Stimulated activated CD8-positive, alpha-beta memory T cell treated with anti-CD3 and anti-CD28 coated beads, Interleukin-4, amount 100 ng/mL, for 24 hours (primary cell): ENCODE data around the gene P3R3URF.
"Not testable (repeated sequence)": the region's sequence is repeated elsewhere in the genome, so short reads cannot be mapped to it uniquely, and the experiment has no call there.

Source experiments
- DNase-seq: peaks from one replicate; pipeline ENCODE4 v3.0.0-alpha.2; 2020; ENCODE audit warnings: low read depth

The P3R3URF gene

GRCh38 chr1:46176211-46176865 lies at the start of gene P3R3URF:
Gene P3R3URF (minus strand): TSS chr1:46176488. CDS start chr1:46176471, 17 bp downstream.
- no peak for DNase-seq

- no peak for DNase-seq
Observed at GRCh38 chr1:46224966-46225365, 48.7 kb upstream of the P3R3URF start.

- DNase-seq, result peak; percentile 30
Observed at GRCh38 chr1:46223472-46223943, 47.2 kb upstream of the P3R3URF start.

- DNase-seq, result not testable (repeated sequence)
Observed at GRCh38 chr1:46223055-46223454, 46.8 kb upstream of the P3R3URF start.

DNA sequence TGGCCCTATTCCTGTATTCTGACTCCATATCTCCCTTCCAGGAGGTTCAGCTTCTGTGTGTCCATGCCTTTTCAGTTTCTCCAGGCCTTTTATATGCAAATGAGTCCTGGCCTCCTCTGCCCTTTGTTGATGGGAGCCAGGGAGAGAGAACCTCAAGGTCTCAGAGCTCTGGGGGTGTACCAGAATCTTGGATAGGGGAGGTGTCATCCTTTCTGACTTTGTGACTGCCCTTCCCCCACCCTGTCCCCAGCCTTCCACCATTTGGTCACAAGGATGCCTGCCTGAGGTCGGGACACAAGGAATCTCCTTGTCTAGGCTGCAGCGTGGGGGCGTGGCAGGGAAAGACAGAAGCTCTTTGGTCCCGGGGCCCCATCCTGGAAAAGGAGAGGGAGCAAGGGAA lies 45.5 kb upstream of the P3R3URF start:
- no peak for DNase-seq

DNA sequence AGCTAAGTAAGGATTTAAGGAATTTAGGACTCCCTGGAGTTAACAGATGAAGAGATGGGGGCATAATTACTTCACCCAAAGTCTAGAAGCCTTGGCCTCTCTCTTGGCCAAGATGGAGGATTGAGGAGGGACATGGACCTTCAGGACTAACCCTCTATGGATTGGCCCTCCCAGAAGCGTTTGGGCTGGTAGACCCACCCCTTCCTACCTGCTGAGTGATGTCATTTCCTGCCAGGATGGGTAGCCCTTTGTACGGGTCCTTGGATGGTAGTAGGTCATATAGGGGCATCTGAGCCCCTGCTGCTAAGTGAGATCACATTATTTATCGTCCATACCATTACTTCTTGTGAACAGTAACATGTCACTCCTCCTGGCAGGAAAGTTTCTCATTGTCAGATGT lies 44.5 kb upstream of the P3R3URF start:
- no peak for DNase-seq

GRCh38 chr1:46219551-46220520 lies 43.5 kb upstream of the P3R3URF start:
- DNase-seq, result no peak

- DNase-seq, result no peak
Observed at GRCh38 chr1:46218443-46218842, 42.2 kb upstream of the P3R3URF start.

DNA sequence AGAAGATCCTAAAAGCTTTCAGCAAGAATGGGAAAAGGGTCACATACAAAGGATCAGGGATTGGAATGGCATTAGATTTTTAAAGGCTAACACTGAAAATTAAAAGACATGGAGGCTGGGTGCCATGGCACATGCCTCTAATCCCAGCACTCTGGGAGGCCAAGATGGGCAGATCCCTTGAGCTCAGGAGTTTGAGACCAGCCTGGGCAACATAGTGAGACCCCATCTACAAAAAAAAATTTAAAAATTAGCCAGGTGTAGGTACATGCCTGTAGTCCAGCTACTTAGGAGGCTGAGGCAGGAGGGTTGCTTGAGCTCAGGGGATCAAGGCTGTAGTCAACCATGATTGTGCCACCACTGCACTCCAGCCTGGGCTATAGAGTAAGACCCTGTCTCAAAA lies 39.2 kb upstream of the P3R3URF start:
- no peak for DNase-seq

DNA sequence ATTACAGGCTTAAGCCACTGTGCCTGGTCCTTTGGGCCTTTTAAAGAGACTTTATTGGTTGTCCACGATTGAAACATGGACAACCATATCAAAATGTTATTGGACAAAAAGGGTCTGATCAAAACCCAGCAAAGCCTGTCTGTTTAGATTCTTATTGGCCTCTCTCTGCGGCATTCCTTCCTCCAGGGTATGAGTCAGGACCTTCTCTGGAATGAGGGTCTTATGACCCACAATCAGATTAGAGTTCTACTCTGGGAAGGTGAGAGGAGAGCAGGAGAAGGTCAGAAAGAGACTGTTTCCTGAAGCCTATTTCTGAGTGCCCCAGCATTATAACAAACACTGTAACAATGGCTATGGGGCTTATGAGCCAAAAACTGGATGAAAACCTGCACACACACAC lies 34.8 kb upstream of the P3R3URF start:
- no peak for DNase-seq

- no peak for DNase-seq
Observed at GRCh38 chr1:46210561-46210960, 34.3 kb upstream of the P3R3URF start.

GRCh38 chr1:46206399-46206798 lies 30.1 kb upstream of the P3R3URF start:
- no peak for DNase-seq

GRCh38 chr1:46205791-46206190 lies 29.5 kb upstream of the P3R3URF start:
- DNase-seq, result no peak

GRCh38 chr1:46205141-46205540 lies 28.9 kb upstream of the P3R3URF start:
- DNase-seq, result no peak

- DNase-seq, result no peak
Observed at GRCh38 chr1:46204406-46204742, 28.1 kb upstream of the P3R3URF start.

- DNase-seq, result no peak
Observed at GRCh38 chr1:46203738-46204405, 27.6 kb upstream of the P3R3URF start.

GRCh38 chr1:46199233-46199749 lies 23.0 kb upstream of the P3R3URF start:
- no peak for DNase-seq

GRCh38 chr1:46197964-46198811 lies 21.9 kb upstream of the P3R3URF start, which contains the start of gene POMGNT1:
Gene POMGNT1 (minus strand): TSS chr1:46198434. CDS start chr1:46197821, 613 bp downstream.
- peak; percentile 68 for DNase-seq

GRCh38 chr1:46197560-46197963 lies 21.3 kb upstream of the P3R3URF start:
- no peak for DNase-seq

DNA sequence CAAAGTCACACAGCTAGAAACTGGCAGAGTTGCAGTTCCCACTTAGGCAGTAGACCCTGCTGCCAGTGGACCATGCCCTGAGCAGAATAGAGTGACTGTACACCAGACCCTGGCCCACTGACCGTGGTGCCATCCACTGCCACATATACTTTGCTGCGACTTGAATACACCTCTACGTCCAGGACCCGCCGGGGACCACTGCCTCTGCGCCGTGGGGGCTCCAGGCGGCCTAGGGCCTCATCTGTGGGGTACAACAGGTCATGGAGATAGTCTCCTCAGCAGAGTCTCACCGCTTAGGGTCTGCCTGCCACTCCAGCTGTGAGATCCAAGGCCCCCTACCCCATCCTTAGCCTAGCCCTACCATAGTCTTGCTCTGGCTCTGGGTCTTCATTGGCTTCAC lies 20.3 kb upstream of the P3R3URF start:
- no peak for DNase-seq

GRCh38 chr1:46194641-46195193 lies 18.4 kb upstream of the P3R3URF start:
- no peak for DNase-seq
